H1 (cell line): ENCODE data around the gene MAGI1. TPM values are rescaled to one million over a fixed set of nuclear protein-coding genes. Genes with fewer than 3 reads are reported as not detected.

Source experiments
- CEBPB ChIP-seq: IDR thresholded peaks from 2 replicates; pipeline ENCODE4 v1.6.1; 2012; ENCODE audit warnings: low read depth, low read length
- CHD2 ChIP-seq: IDR thresholded peaks from 2 replicates; pipeline ENCODE4 v1.6.1; 2012; ENCODE audit warnings: low read length, improper control_type of control experiment
- GABPA ChIP-seq: IDR thresholded peaks from 2 replicates; pipeline ENCODE4 v1.6.1; 2011; ENCODE audit warnings: mild to moderate bottlenecking, low read length, moderate library complexity, borderline replicate concordance; ENCODE audit not compliant: insufficient read depth
- SIN3A ChIP-seq, 2 experiments: IDR thresholded peaks in 1 of 2; conservative IDR thresholded peaks in 1 of 2; 2 replicates each; pipeline ENCODE4 v1.6.1; 2011 to 2012; ENCODE audit warnings: low read length in 2 of 2, improper control_type of control experiment in 1 of 2, low read depth in 1 of 2, mild to moderate bottlenecking in 1 of 2
- polyA plus RNA-seq, 7 experiments: library from polyadenylated mRNA; depleted of rRNA in 3 of 7; stranded (reverse) in 5 of 7; unstranded in 2 of 7; fragments of >200 nt in 5 of 7; fragments of 200-250 nt in 2 of 7; gene quantifications; 1 replicate in 5 of 7; 2 replicates in 1 of 7; 4 replicates in 1 of 7; pipeline versions ENCODE4 v1.2.1 to v1.2.3, GENCODE V29; 2011 to 2013; ENCODE audit warnings: missing spikeins in 2 of 7, mixed read lengths in 2 of 7
- total RNA-seq: library from RNA; stranded (reverse); fragmentation: NEBNext Ultra II Directional; extraction: Animal tissue kit (Norgen Biotek cat#: 25700); gene quantifications from 2 replicates; pipeline ENCODE4 v1.2.1, GENCODE V29; 2021

MAGI1 gene
- total and polyA plus RNA-seq, 2 of the 8 experiments (the other 6 are each of a cell fraction or from before 2014, with no cell fraction given): 19.8 to 78.0 TPM

GRCh38 chr3:65573548-65574116, 465.1 kb downstream of the MAGI1 start (continued):
- no peak for TF ChIP-seq GABPA
- TF ChIP-seq SIN3A (conservative IDR thresholded peaks at IDR 0.05 in 1 of 2, IDR thresholded peaks at IDR 0.05 in 1 of 2; ENCODE audit: low read depth in 1 of 2, low read length in 2 of 2): no peak
- TF ChIP-seq CHD2: no peak
- TF ChIP-seq CEBPB: no peak
